Lung (tissue), 12 donors: ENCODE data around the gene L3MBTL3. TPM values are rescaled to one million over a fixed set of nuclear protein-coding genes. Genes with fewer than 3 reads are reported as not detected.
"Not testable (repeated sequence)": the region's sequence is repeated elsewhere in the genome, so short reads cannot be mapped to it uniquely, and the experiment has no call there.

Experiments
- ATAC-seq: fragments of 200-7000 bp; cut with Tn5 transposase; one replicate; pipeline ENCODE4 v1.9.1; 2020; ENCODE audit warnings: moderate number of reproducible peaks; ENCODE audit not compliant: insufficient read depth, low FRiP score
- DNase-seq, 3 donors: peaks; one replicate each; pipeline ENCODE4 v3.0.0-alpha.2; 2013 to 2017
- H3K27ac ChIP-seq, 2 donors: one replicate each; pipeline ENCODE4 v1.5.1; 2013; ENCODE audit warnings: mild to moderate bottlenecking in 2 of 2, moderate library complexity in 2 of 2, control low read depth in 1 of 2, inconsistent platforms in 1 of 2, low read depth in 1 of 2, low read length in 1 of 2
- H3K27me3 ChIP-seq, 3 donors: one replicate each; pipeline ENCODE4 v1.5.1; 2013; ENCODE audit warnings: low read length in 2 of 3; ENCODE audit not compliant: control insufficient read depth in 3 of 3, insufficient read depth in 3 of 3
- H3K36me3 ChIP-seq, 4 donors: one replicate each; pipeline ENCODE4 v1.5.1; 2013; ENCODE audit warnings: low read length in 4 of 4, mild to moderate bottlenecking in 1 of 4, moderate library complexity in 1 of 4; ENCODE audit not compliant: control insufficient read depth in 4 of 4, insufficient read depth in 4 of 4
- H3K4me1 ChIP-seq, 5 donors: one replicate each; pipeline ENCODE4 v1.5.1; 2013; ENCODE audit warnings: low read length in 5 of 5, mild to moderate bottlenecking in 2 of 5, moderate library complexity in 1 of 5; ENCODE audit not compliant: control insufficient read depth in 5 of 5, insufficient read depth in 5 of 5
- H3K4me3 ChIP-seq: one replicate; pipeline ENCODE4 v1.5.1; 2013; ENCODE audit warnings: mild to moderate bottlenecking, control low read depth, moderate library complexity
- H3K9ac ChIP-seq, 2 donors: one replicate each; pipeline ENCODE4 v1.5.1; 2013; ENCODE audit warnings: low read length in 2 of 2, control low read depth in 1 of 2; ENCODE audit not compliant: insufficient read depth in 1 of 2
- H3K9me3 ChIP-seq, 4 donors: one replicate each; pipeline ENCODE4 v1.5.1; 2013; ENCODE audit warnings: low read length in 3 of 4, mild to moderate bottlenecking in 1 of 4, moderate library complexity in 1 of 4; ENCODE audit not compliant: control insufficient read depth in 4 of 4, insufficient read depth in 3 of 4
- CTCF ChIP-seq: IDR thresholded peaks from 2 replicates; pipeline ENCODE4 v1.5.1; 2012; ENCODE audit warnings: mild to moderate bottlenecking; ENCODE audit errors: control extremely low read depth, extremely low read depth
- WGBS, 2 donors: extraction: QIAGEN DNeasy Blood & Tissue Kit; methylation state at CpG; one replicate each; pipeline ENCODE4 v1.1.7; 2013; 5-methylcytosine and 5-hydroxymethylcytosine counted together
- polyA plus RNA-seq, 2 donors: library from polyadenylated mRNA; stranded (reverse); fragments of 200-250 nt; gene quantifications; one replicate each; pipeline ENCODE4 v1.2.1, GENCODE V29; 2013
- total RNA-seq, 2 donors: library from RNA; depleted of rRNA in 1 of 2; stranded (reverse); fragments of >200 nt in 1 of 2; gene quantifications; one replicate each; pipeline ENCODE4 v1.2.1, GENCODE V29; 2014 to 2021
- donor health status: control.
- donor health status: control.
- donor health status: Bipolar disorder and iron deficiency.
- donor health status: healthy.
- donor health status: DM: yes; HTN: yes; CAD: no.

L3MBTL3 gene
- total and polyA plus RNA-seq, 4 donors = 2.0 to 15.9 (median 3.7) TPM

- H3K27ac ChIP-seq = no peak overlapping the region
- DNase-seq = no peak
- ATAC-seq = no peak
- 82 to 88% methylated on average over 4 of the region's 4 CpGs for WGBS, 2 donors
- H3K4me1 ChIP-seq = peaks cover 0 to 19% (median 1%) of the 10 kb centered on the region in 5 donors
- no peaks in the 10 kb centered on the region for H3K27me3 ChIP-seq
- TF ChIP-seq CTCF = no peak
- H3K9me3 ChIP-seq = peaks cover 0 to under 1% (median 0%) of the 10 kb centered on the region in 4 donors
- no peak overlapping the region for H3K9ac ChIP-seq
- no peak overlapping the region for H3K4me3 ChIP-seq
- H3K36me3 ChIP-seq = peaks cover 0 to 2% (median 0%) of the 10 kb centered on the region in 4 donors
These were observed 97.9 kb downstream of the L3MBTL3 start for GRCh38 chr6:130116273-130116672.

- H3K4me1 ChIP-seq = peaks cover 0 to 19% (median 0%) of the 10 kb centered on the region in 5 donors
- not testable (repeated sequence) for H3K9ac ChIP-seq, ATAC-seq, H3K27me3 ChIP-seq, H3K27ac ChIP-seq, H3K36me3 ChIP-seq, DNase-seq, H3K4me3 ChIP-seq, H3K9me3 ChIP-seq
- 97% methylated on average over 2 of the region's 4 CpGs for WGBS, 2 donors
These were observed 98.9 kb downstream of the L3MBTL3 start for GRCh38 chr6:130117187-130117701.

- Histone ChIP-seq H3K27ac (no peak overlapping the region), H3K9me3 (no peaks in the 10 kb centered on the region), H3K27me3 (no peaks in the 10 kb centered on the region), H3K36me3 (no peaks in the 10 kb centered on the region), H3K4me1 (peaks cover 0 to 10% (median 0%) of the 10 kb centered on the region in 5 donors), H3K4me3 (no peak overlapping the region), H3K9ac (no peak overlapping the region)
- TF ChIP-seq CTCF = no peak
- 95% methylated on average over 6 of the region's 6 CpGs for WGBS, 2 donors
- ATAC-seq (no peak), DNase-seq (no peak)
These were observed 99.9 kb downstream of the L3MBTL3 start for GRCh38 chr6:130118236-130118635.

GRCh38 chr6:130119211-130119610 lies 100.8 kb downstream of the L3MBTL3 start:
- H3K9me3 ChIP-seq = no peaks in the 10 kb centered on the region
- no peak overlapping the region for H3K27ac ChIP-seq
- H3K4me1 ChIP-seq = peaks cover 0 to 5% (median 0%) of the 10 kb centered on the region in 5 donors
- no peak for TF ChIP-seq CTCF
- DNase-seq (no peak), ATAC-seq (no peak)
- H3K4me3 ChIP-seq = no peak overlapping the region
- no peak overlapping the region for H3K9ac ChIP-seq
- no peaks in the 10 kb centered on the region for H3K36me3 ChIP-seq
- no peaks in the 10 kb centered on the region for H3K27me3 ChIP-seq
- 97% methylated on average over 1 of the region's 1 CpG for WGBS, 2 donors
